ENCODE results near the gene TSNAX. TPM values are rescaled to one million over a fixed set of nuclear protein-coding genes. Genes with fewer than 3 reads are reported as not detected.

TSNAX gene
- total RNA-seq, 1 donor from 2014 or later, result 34.0 TPM

DNA sequence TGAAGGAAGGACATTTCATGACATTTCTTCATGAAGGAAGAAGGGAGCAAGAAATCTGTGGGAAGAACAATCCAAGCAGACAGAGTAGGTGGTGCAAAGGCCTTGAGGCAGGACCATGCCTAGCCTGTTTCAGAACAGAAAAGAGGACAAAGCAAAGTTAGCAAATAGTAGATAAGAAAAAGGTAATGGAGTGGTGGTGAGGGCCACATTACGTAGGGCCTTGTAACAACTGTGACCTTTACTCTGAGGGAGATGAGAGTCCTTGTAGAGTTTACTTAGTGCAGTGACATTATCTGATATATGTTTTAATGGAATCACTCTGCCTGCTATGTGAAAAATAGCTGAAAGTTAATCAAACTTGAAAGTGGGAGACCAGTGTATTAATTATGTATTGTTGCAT, 6.4 kb upstream of the TSNAX start:
- no peak for DNase-seq (ENCODE audit: extremely low spot score, unreplicated experiment)
- Mint-ChIP-seq H3K9me3 (no peaks in the 10 kb centered on the region), H3K27ac (no peak overlapping the region), H3K4me1 (ENCODE audit: unreplicated experiment) (peaks cover 4% of the 10 kb centered on the region), H3K4me3 (no peak overlapping the region), H3K27me3 (peaks cover 3% of the 10 kb centered on the region), H3K36me3 (no peaks in the 10 kb centered on the region)
- TF ChIP-seq, protein P1, sequence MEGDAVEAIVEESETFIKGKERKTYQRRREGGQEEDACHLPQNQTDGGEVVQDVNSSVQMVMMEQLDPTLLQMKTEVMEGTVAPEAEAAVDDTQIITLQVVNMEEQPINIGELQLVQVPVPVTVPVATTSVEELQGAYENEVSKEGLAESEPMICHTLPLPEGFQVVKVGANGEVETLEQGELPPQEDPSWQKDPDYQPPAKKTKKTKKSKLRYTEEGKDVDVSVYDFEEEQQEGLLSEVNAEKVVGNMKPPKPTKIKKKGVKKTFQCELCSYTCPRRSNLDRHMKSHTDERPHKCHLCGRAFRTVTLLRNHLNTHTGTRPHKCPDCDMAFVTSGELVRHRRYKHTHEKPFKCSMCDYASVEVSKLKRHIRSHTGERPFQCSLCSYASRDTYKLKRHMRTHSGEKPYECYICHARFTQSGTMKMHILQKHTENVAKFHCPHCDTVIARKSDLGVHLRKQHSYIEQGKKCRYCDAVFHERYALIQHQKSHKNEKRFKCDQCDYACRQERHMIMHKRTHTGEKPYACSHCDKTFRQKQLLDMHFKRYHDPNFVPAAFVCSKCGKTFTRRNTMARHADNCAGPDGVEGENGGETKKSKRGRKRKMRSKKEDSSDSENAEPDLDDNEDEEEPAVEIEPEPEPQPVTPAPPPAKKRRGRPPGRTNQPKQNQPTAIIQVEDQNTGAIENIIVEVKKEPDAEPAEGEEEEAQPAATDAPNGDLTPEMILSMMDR (conservative IDR thresholded peaks at IDR 0.05), result no peak

DNA sequence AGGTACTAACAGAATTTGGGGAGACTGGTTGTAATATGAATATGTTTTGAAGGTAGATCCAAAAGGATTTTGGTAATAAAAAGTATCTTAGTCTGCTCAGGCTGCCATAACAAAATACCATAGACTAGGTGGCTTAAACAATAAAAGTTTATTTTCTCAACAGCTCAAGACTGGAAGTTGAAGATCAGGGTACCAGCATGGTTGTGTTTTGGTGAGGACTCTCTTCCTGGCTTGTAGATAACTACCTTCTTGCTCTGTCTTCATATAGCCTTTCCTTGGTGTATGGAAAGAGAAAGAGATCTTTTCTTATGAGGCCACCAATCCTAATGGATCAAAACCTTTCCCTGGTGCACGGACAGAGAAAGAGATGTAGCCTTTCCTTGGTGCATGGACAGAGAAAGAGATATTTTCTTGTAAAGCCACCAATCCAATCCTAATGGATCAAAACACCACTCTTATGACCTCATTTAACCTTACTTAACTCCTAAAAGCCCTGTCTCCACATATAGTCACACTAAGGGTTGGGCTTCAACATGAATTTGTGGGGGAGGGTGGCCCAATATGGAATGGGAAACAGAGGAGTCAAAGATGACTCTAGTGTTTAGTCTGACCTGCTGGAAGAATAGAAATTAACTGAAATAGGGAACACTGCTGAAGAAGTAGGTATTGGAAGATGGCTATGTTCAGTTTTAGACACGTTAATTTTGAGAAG, 5.4 kb upstream of the TSNAX start:
- Mint-ChIP-seq H3K36me3 (no peaks in the 10 kb centered on the region), H3K4me3 (no peak overlapping the region), H3K27ac (no peak overlapping the region), H3K9me3 (no peaks in the 10 kb centered on the region), H3K27me3 (peaks cover under 1% of the 10 kb centered on the region), H3K4me1 (ENCODE audit: unreplicated experiment) (no peaks in the 10 kb centered on the region)
- TF ChIP-seq, protein P1 (conservative IDR thresholded peaks at IDR 0.05), result no peak
- DNase-seq (ENCODE audit: extremely low spot score, unreplicated experiment), result no peak

DNA sequence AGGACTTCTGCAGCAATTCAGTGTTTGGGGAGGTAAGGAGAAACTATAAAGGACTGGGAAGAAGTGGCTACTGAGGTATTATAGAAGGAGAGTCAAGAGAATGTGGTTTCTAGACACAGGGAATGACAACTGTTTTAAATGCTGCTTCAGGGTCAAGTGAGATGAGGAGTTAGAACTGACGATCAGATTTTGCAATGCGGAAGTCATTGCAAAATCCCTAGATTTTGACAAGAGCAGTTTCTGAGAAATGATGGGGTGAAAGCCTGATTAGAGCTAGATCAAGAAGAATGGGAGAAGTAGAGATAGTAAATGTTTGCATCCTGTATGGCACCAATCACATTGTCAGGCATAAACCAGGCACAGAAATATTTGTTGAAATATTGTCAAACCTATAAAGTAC, 4.7 kb upstream of the TSNAX start:
- H3K4me1 Mint-ChIP-seq (ENCODE audit: unreplicated experiment), result peaks cover 1% of the 10 kb centered on the region
- no peaks in the 10 kb centered on the region for H3K27me3 Mint-ChIP-seq
- H3K27ac Mint-ChIP-seq, result no peak overlapping the region
- TF ChIP-seq, protein P1 (conservative IDR thresholded peaks at IDR 0.05), result no peak
- DNase-seq (ENCODE audit: extremely low spot score, unreplicated experiment), result no peak
- no peak overlapping the region for H3K4me3 Mint-ChIP-seq
- no peaks in the 10 kb centered on the region for H3K36me3 Mint-ChIP-seq
- H3K9me3 Mint-ChIP-seq, result no peaks in the 10 kb centered on the region

DNA sequence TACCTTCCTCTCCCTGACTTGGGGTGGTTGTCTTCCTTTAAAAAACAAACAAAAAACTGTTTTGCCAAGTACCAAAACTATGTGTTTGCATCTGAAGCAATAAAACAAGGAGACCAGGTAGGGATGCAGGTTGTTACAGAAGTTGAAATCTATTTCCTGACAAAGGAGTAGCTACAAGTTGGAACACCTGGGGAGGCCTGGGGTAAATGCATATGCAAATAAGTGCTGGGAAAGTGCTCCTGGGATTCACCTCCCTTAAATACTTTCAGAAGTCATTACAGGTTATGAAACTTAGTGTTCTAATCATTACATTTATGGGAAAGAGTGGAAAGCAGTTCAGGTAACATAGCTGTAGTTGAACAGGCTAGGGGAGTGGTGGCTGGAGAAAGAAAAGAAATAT, 1.9 kb upstream of the TSNAX start:
- Mint-ChIP-seq H3K4me3 (peak overlapping the region; percentile 37), H3K4me1 (ENCODE audit: unreplicated experiment) (peaks cover 17% of the 10 kb centered on the region), H3K27ac (peak overlapping the region; percentile 65), H3K36me3 (peaks cover 11% of the 10 kb centered on the region), H3K27me3 (no peaks in the 10 kb centered on the region), H3K9me3 (no peaks in the 10 kb centered on the region)
- DNase-seq (ENCODE audit: extremely low spot score, unreplicated experiment), result no peak
- TF ChIP-seq, protein P1 (conservative IDR thresholded peaks at IDR 0.05), result no peak

DNA sequence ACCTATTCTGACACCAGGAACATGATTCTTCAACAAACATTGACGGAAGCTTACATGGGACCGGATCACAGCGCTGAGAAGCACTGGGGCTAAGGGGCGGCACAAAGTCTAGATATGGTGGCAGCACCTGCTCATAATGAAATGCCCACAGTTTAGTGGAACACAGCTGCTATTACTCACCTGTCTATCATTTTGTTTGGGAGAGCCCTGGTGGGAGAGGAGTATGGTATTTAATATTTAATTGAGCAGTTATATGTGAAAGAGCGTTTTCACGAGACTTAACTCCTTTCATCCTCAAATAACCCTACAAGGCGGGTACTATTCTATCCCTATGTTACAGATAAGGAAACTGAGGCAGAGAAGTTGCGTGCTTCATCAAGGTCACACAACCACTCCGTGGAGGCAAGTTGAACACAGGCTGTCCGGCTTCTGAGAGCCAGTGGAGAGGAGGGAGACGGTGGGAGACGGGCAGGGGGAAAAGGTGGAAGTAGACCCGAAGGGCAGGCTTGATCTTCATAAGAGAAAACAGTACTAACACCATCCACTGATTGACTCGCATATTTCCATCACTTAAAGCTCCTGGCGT, 790 bp upstream of the TSNAX start:
- Mint-ChIP-seq H3K4me3 (peak overlapping the region; percentile 99), H3K9me3 (no peaks in the 10 kb centered on the region), H3K4me1 (ENCODE audit: unreplicated experiment) (peaks cover 17% of the 10 kb centered on the region), H3K27me3 (no peaks in the 10 kb centered on the region), H3K27ac (peak overlapping the region; percentile 99), H3K36me3 (peaks cover 13% of the 10 kb centered on the region)
- TF ChIP-seq, protein P1 (conservative IDR thresholded peaks at IDR 0.05), result no peak
- DNase-seq (ENCODE audit: extremely low spot score, unreplicated experiment), result no peak
